CD4-positive, alpha-beta T cell treated with Interleukin-6 at 100 ng/mL for 8 hours (primary cell): ENCODE data around the gene KIF5A.
A peak's percentile ranks its signal among the peaks of the same experiment; 100 is the strongest.

Experiments
- DNase-seq: peaks from one replicate; pipeline ENCODE4 v3.0.0-alpha.2; 2020; ENCODE audit warnings: mixed read lengths, low spot score

Gene KIF5A

DNA sequence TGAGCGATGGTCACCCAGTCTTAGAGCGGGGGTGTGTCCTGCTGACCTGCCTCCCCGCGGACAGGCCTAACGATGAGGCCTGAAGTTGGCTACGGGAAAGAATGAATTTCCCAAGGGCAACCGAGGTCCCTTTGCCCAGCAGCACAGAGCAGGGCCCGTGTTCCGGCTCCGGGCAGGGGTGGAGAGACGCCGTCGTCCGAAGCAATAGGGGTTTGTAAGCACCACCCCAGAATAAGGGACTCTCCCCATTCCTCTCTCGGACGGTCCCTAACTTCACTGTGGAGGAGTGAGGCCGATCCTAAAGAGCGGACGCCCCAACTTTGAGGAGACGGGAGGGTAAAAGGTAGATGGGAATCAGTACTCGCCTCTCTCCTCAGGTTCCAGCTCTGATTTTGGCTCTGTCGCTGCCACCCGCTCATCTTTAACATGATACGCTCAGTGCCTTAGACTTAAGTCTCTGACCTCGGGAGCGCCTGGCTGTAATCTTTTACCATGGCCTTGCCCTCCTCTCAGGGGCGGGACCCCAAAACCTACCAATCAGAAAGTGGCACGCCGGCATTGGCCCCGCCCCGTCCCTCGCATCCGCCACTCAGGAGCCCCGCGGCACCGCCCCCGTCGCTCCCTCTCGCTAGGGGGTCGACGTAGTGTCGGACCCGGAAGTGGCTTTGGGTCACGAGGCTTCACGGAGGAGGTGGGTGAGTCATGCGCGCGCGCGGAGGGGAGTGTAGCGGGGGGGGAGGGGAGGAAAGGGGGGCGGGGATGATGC, 29.6 kb upstream of the KIF5A start, which contains the start of gene DDIT3:
Gene DDIT3, minus strand, starts transcription at position 462 of the 766 bp plus-strand sequence. CDS start 3,108 bp downstream, outside the sequence.
- DNase-seq, result peak; percentile 100

DNA sequence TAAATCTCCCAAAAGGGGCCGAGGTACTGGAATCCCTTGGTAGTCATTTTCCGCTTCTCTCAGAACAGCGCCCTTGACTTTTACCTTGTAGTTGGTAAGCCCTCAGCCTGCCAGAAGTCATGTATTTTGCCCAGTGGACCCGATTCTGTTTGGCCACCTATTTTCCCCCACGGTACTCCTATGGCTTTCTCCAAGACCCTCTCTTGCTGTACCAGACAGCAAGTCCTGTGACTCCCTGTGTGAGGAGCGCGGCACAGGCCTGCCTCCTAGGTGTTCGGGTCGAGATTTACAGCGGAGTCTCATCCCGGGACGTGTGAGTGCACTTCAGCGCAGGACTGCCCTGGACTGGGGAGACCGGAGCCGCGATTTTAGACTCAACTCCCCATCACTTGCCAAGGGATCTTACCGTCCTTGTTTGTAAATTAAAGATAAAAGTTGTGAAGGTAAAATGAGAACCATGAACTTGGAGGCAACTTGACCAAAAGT, 28.3 kb upstream of the KIF5A start:
- no peak for DNase-seq

DNA sequence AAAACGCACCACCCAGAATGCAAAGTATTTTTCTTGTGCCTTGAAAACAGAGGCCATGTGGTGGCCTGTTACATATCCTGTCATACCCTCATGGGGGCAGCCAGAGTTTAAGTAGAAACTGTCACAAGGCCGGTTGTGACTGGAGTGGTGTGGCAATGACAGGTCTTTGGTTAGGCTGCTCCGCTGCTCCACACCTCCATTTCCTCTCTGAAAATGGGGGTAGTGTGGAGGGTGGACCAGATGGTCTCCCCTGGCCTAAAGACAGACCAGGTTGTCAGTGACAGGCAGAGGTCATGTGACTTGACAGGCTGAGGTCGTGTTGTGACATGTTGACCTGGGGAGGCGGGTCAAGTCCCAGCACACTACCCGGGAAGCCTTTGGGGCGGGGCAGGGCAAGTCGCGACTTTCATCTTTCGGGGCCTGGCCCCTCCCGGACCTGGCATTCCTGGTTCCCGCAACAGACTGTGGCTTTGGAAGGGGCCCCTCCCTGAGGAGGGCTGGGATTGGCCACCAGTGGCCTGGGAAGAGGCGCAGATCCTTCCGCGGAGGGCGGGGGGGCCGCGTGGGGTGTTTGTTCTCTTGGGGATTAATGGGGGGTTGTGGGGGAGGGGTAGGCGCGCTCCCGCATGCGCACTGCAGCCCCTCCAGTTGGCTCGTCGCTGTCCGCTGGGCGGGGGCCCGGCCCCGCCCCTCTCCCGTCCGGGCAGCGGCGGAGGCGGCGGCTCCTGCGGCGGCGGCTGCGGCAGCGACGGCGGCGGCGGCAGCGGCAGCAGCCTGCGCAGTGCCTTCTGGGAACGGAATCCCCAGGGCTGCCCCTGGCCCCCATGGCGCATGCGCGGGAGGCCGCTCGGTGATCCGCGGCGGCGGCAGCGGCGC, 27.6 kb upstream of the KIF5A start, which contains the start of gene MBD6:
Gene MBD6, plus strand, starts transcription at position 814 of the 876 bp plus-strand sequence. CDS start 1,480 bp downstream, outside the sequence.
- DNase-seq, result peak; percentile 90

DNA sequence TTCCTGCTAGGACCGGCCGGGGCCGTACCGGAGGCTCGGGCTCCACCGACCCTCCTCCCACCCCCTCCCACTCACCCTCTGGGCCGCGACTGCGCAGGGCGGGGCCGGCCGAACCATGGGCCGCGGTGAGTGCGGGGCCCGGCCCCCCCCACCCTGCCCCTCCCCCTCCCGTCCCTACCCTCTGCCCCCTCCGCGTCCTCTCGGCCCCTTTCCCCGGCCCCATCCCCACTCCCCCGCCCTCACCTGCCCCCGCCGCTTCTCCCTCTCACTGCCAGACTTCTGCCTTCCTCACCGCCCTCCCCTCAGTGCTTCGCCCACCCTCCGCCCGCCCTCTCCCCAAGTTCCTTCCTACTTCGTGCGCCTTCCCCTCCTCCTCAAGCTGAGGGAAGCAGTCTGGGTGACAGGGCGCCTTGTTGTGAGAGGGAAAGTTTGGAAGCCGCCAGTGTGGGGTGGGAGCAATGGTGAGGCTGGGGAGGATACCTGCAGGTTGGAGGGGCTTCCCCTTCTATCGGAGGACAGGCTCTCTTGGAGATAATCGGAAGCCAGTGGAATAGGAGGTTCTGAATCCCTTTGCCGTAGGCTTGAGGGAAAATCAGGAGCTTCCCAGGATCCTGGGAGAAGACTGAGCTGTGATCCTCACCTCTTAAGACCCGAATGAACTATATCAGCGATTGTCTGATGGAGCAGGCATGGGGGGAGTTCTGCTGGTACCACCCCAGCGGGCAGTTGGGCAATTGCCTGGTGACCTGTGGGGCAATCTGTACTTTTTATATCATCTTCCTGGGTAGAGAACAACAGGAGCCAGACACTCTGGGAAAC, 26.7 kb upstream of the KIF5A start:
- DNase-seq, result peak; percentile 43

DNA sequence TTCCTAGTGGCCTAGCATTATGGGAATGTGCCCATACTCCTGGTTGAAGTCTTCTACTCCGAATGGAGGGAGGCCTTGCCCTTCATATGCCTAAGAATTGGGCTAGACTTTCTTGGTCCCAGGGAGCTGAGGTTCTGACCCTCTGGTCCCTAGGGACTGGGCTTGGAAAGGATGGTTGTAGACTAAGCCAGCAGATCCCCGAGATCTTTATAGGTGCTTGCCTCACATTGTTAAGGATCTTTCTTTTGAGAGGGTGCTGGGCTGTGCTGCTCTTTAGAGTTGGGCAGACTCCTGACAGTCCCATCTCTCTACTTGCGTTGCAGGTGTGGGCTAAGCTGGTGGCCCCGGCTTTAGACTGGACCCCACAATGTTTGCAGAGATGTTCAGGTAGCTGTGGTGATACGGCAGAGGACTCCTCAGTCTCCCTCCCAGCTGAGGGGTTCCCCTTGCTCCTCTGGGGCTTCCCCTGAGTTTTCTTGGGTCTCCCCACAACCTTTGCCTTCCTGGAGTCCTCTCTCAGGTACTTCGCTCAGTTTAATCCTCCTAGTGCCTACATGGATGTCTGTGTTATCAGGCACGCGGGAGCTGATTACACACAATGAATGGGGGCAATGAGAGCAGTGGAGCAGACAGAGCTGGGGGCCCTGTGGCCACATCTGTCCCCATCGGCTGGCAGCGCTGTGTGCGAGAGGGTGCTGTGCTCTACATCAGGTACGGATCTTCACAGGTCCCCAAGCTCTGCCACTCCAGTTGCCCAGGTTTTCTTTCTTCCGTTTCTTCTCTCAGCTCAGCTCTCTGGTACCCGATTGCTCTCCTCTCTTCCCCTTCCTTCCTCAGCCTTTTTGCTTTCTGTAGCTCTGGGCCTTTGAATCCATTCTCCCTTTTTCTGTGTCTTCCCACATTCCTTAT, 25.9 kb upstream of the KIF5A start:
- no peak for DNase-seq

DNA sequence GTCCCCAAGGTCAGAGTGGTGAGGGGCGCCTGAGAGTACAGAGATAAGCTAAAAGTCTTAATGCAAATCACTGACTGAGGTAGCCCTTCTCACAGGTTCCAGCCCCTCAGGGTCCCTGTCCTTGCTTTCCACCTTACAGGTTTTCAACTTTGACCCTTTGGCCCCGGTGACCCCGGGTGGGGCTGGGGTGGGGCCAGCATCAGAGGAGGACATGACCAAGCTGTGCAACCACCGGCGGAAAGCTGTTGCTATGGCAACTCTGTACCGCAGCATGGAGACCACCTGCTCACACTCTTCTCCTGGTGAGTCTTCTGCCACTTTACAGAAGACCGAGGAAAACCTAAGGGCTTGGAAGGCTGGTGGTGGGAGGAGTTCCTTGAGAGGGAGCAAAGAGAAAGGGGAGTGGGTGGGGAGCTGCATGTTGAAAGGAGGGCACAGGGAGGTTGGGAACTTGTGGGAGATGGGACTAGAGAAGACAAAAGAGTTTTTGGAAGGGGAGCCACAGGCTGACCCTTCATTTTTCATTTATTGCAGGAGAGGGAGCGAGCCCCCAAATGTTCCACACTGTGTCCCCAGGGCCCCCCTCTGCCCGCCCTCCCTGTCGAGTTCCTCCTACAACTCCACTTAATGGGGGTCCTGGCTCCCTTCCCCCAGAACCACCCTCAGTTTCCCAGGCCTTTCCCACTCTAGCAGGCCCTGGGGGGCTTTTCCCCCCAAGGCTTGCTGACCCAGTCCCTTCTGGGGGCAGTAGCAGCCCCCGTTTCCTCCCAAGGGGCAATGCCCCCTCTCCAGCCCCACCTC, 24.8 kb upstream of the KIF5A start:
- no peak for DNase-seq

DNA sequence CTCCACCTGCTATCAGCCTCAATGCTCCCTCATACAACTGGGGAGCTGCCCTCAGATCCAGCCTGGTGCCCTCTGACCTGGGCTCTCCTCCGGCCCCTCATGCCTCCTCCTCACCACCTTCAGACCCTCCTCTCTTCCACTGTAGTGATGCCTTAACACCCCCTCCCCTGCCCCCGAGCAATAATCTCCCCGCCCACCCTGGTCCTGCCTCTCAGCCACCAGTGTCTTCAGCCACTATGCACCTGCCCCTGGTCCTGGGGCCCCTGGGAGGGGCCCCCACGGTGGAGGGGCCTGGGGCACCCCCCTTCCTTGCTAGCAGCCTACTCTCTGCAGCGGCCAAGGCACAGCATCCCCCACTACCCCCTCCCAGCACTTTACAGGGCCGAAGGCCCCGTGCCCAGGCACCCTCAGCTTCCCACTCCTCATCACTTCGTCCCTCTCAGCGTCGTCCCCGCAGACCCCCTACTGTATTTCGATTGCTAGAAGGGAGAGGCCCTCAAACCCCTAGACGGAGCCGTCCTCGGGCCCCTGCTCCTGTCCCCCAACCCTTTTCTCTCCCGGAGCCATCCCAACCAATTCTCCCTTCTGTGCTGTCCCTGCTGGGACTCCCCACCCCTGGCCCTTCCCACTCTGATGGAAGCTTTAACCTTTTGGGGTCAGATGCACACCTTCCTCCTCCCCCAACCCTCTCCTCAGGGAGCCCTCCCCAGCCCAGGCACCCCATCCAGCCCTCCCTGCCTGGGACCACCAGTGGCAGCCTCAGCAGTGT, 24.0 kb upstream of the KIF5A start:
- DNase-seq, result no peak

DNA sequence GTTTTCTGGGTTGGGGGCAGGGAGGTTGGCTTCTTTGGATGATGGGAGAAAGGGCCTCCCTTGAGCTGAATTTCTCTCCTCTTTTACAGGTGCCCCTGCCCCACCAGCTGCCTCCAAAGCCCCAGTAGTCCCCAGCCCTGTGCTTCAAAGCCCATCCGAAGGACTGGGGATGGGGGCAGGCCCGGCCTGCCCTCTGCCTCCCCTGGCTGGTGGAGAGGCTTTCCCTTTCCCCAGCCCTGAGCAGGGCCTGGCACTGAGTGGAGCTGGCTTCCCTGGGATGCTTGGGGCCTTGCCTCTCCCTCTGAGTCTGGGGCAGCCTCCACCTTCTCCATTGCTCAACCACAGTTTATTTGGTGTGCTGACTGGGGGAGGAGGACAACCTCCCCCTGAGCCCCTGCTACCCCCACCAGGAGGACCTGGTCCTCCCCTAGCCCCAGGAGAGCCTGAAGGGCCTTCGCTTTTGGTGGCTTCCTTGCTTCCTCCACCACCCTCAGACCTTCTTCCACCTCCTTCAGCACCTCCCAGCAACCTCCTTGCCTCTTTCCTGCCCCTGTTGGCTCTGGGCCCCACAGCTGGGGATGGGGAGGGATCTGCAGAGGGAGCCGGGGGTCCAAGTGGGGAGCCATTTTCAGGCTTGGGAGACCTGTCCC, 23.2 kb upstream of the KIF5A start:
- DNase-seq, result no peak

DNA sequence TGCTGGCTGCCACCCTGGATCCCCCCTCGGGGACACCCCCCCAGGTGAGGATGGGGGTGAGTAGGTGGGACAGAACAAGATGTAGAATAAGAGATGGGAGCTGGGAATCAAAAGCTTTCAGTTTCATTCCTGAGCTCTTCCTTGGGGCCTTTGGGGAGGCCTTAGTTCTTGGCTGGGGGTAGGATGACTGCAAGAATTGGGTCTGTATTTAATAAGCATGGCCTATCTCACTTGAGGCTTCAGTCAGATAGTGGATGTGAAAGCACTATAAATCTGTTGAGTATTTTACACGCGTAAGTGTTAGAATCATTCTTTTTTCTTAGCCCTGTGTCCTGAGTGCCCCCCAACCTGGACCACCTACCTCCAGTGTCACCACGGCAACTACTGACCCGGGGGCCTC, 22.7 kb upstream of the KIF5A start:
- no peak for DNase-seq

DNA sequence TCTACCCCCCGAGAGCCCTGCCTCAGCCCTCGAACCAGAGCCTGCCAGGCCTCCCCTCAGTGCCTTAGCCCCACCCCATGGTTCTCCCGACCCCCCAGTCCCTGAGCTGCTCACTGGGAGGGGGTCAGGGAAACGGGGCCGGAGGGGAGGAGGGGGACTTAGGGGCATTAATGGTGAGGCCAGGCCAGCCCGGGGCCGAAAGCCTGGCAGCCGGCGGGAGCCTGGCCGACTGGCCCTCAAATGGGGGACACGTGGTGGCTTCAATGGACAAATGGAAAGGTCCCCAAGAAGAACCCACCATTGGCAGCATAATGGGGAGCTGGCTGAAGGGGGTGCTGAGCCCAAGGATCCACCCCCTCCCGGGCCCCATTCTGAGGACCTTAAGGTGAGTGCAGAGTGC, 21.7 kb upstream of the KIF5A start:
- no peak for DNase-seq

DNA sequence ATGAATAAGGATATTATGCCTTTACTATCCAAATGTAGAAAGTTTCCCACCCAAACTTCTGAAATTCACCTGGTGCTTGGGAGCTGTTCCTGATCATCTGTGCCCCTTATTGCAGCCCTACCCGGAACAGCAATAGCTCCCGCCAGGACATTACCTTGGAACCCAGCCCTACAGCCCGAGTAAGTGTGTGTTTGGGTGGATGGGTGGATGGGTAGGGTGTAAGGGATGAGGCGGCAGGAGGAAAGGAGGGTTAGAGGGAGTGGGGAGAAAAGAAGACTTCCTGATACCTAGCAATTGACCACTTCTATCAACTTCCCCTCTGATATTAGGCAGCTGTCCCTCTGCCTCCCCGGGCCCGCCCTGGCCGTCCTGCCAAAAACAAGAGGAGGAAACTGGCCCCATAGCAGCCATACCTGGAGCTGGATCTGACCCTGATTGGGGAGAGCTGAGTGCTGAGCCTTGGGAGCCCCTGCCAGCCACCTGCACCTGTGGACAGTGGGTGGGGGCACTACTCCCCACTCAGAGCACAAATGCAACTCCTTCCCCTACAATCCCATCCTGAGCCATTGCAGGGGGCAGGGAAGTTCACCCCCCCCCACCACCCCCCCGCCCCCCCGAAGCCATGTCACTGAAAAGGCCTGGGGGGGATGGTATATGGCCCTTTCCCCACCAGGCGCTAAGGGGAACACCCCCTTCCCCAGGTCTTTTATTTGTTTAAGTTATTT, 20.9 kb upstream of the KIF5A start:
- no peak for DNase-seq

DNA sequence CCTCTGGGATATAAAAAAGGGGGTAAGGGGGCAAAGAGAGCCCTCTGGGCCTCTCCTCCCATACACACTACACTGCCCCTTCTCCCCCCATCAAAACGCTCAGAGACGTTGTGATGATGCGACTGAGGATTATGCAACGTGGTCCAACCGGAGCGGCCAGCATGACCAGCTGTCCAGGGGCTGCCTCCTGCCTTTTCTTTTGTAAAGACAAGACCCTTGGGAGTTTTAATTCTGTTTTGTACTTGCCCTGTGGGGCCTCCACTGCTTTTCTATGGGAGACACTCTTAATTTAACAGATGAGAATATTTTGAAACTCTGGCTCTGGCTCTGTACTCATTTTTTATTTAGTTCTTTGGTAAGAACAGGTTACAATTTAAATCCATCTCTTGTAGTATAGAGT, 20.0 kb upstream of the KIF5A start:
- no peak for DNase-seq

DNA sequence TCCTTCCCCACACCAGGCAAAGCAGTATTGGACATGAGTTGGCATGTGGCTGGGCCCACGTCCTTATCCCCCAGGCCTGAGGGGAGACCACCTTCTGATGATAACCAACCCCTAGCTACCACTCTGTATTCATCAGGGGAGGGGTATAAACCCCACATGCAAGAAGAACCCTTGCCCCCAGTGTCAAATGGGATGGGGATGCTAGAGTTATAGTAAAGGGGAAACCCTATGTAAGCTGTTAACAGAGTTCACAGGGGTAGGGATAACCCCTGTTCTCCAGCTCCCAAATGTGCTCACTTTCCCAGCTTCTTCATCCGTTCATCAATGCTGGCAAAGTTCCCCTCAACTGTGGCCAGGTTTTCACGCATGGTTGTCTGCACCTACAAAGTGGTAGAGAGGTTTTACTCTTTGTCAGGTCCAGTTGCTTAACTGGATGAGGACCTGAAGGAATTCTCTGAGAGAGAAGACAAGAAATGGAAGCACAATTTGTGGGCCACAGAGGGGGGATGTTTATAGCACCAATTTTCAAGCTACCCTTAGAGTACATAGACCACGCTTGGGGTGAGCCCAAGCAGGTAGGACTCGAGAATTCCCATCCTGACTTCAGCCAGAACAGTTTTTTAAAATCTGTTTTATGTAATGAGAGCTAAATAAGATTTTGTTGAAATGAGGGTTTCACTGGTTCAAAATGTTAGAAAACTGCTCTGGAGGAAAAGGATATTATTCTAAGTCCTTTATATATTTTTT, 19.3 kb upstream of the KIF5A start:
- DNase-seq, result no peak

DNA sequence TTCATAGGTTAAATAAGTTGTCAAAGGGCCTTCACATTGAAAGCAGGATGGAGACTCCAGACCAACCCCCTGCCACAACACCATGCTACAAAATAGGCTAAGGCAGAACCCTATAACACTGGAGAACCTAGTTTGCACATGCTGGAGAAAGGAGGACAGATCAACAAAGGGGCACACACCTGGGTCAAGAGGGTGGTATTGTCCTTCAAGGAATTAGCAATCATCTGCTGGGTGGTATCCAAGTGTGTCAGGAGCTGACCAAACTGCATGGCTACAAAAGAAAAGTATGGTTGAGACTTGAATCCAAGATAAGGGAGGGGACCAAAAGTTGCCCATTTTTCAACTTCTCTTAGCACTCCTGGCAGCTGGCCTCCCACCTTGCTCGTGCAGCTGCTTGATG, 18.0 kb upstream of the KIF5A start:
- no peak for DNase-seq

DNA sequence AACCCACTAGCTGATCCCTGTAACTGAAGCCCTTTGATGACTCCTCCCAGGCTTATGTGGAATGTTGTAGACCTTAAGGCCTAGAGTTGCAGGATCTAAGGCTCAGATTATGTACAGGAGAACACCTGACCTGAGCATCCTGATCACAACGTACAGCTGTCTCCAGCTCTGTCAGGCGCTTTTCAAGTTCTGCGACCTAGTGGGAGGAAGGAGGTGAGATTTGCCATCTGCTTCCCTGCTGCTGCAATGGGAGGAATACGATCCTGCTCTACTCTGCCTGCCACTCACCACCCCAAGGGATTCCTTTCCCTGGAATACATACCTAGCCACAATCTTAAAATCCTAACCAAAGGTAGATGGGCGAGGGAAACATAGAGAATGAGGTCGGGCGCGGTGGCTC, 16.7 kb upstream of the KIF5A start:
- DNase-seq, result no peak

DNA sequence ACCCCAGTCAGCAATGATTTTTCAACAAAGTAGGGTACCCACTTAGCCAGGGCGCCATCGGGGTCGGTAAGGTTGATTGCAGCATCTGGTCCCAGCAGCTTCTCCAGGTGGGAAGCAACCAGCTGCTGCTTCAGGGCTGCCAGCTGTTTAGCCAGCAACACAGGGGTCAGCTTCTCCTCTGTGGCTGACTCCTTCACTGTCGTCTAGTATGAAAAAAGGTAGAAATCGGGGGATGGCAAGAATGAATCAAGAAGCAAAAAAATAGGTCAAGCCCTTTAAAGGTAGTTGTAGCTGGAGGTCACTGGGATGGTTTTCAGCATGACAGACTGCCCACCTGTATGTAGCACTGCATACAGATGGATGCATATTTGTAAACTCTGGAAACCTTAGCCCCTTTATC, 15.6 kb upstream of the KIF5A start:
- no peak for DNase-seq

DNA sequence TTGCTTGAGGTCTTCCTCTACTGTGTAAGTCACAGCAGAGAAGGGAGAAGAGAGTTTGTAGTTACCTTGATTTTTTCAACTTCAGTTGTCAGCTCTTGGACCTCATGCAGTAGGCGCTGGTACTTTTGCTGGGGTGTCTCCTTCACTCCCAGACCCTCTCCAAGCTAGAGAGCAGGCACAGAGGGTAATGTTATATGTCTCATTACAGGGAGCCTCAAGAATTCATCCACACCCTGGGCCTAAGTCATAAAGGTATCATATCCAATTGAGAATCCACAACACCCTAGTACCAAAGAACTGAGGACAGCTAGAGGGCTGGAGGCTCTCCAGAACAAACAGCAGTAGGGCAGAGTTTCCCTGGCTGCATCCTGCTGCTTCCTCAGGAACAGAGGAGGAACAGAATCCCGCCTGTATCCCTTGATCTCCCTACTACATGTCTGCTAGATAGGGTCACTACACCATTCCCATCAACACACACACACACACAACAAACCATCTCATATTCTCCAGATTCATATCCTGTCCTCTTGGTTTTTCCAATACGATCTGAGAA, 14.8 kb upstream of the KIF5A start:
- DNase-seq, result no peak
